Prostate gland (tissue), 2 donors: ENCODE results near the gene IGLL1. TPM values are rescaled to one million over a fixed set of nuclear protein-coding genes. Genes with fewer than 3 reads are reported as not detected.
"Not testable (repeated sequence)": the region's sequence is repeated elsewhere in the genome, so short reads cannot be mapped to it uniquely, and the experiment has no call there.

Experiments used
- DNase-seq: peaks from one replicate; pipeline ENCODE4 v3.0.0-alpha.2; 2019; ENCODE audit warnings: low spot score
- H3K27ac ChIP-seq, 2 donors: fragments of 200-600 bp; sonication (generic); 2 replicates each; pipeline ENCODE4 v1.5.1; 2017 to 2019
- H3K27me3 ChIP-seq: fragments of 200-600 bp; sonication (generic); replicated peaks from 2 replicates; pipeline ENCODE4 v1.5.1; 2019; ENCODE audit not compliant: insufficient read depth
- H3K36me3 ChIP-seq, 2 donors: fragments of 200-600 bp; sonication (generic); 1 replicate in 1 of 2; 2 replicates in 1 of 2; pipeline versions ENCODE4 v1.5.1 to v1.8.1; 2017 to 2019
- H3K4me1 ChIP-seq: fragments of 200-600 bp; sonication (generic); replicated peaks from 2 replicates; pipeline ENCODE4 v1.5.1; 2019
- H3K4me3 ChIP-seq, 2 donors: fragments of 200-600 bp; sonication (generic); 2 replicates each; pipeline ENCODE4 v1.5.1; 2017 to 2019
- H3K9me3 ChIP-seq: fragments of 200-600 bp; sonication (generic); 2 replicates; pipeline ENCODE4 v1.5.1; 2017
- CTCF ChIP-seq, 4 experiments: fragments of 200-600 bp in 2 of 4; fragments of 450-650 bp in 2 of 4; sonication (generic) in 2 of 4; IDR thresholded peaks; 1 replicate in 3 of 4; 2 replicates in 1 of 4; pipeline ENCODE4 v1.5.1; 2016 to 2019; ENCODE audit warnings: antibody characterized with exemption in 4 of 4, mild to moderate bottlenecking in 2 of 4, moderate library complexity in 2 of 4
- POLR2A ChIP-seq: fragments of 450-650 bp; IDR thresholded peaks from one replicate; pipeline ENCODE4 v1.6.1; 2016; ENCODE audit warnings: antibody characterized with exemption, mild to moderate bottlenecking
- POLR2AphosphoS5 ChIP-seq: sonication (generic); formaldehyde crosslinking; IDR thresholded peaks from one replicate; pipeline ENCODE4 v1.6.1; 2017; ENCODE audit warnings: antibody characterized with exemption
- WGBS: methylation state at CpG from one replicate; pipeline ENCODE4 v1.1.5; 2018; 5-methylcytosine and 5-hydroxymethylcytosine counted together
- intact Hi-C: fragments of 100-400 bp; cut with DNase I; formaldehyde crosslinking; loops from one replicate; pipeline ENCODE4 v1.14.2; 2022
- total RNA-seq, 2 donors: library from RNA; depleted of rRNA; stranded (reverse); fragments of >200 nt; gene quantifications; one replicate each; pipeline ENCODE4 v1.1.0, GENCODE V29; 2016

The IGLL1 gene
- total RNA-seq, 2 donors from 2014 or later: 0.85 TPM; not detected in 1

DNA sequence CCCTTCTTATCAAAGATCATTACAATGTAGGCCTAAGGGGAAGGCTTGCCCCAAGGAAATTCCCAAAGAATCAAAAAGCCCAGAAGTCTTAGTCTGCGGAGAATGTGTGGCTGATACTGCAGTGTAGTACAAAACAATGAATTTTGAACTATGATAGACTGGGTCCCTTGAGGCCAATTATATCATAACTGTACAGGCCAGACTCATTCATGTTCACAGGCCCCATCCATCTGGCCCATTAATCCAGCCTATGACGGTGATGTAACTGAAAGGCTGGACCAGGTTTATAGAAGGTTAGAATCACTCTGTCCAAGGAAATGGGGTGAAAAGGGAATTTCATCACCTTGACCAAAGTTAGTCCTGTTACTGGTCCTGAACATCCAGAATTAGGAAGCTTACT, 35.2 kb downstream of the IGLL1 start:
- no peak for DNase-seq
- TF ChIP-seq POLR2AphosphoS5: no peak
- no peak for TF ChIP-seq CTCF (IDR thresholded peaks at IDR 0.05)
- TF ChIP-seq POLR2A: no peak
- Histone ChIP-seq H3K4me3 (no peak overlapping the region), H3K4me1 (no peaks in the 10 kb centered on the region), H3K9me3 (no peaks in the 10 kb centered on the region), H3K36me3 (no peaks in the 10 kb centered on the region), H3K27ac (no peak overlapping the region), H3K27me3 (no peaks in the 10 kb centered on the region)
- intact Hi-C loops: loop anchor here (5.0 kb wide), 3 partner anchors 42 to 302 kb away; partner anchors contain the start of gene CHCHD10
- 96% methylated on average over 2 of the region's 2 CpGs for WGBS

DNA sequence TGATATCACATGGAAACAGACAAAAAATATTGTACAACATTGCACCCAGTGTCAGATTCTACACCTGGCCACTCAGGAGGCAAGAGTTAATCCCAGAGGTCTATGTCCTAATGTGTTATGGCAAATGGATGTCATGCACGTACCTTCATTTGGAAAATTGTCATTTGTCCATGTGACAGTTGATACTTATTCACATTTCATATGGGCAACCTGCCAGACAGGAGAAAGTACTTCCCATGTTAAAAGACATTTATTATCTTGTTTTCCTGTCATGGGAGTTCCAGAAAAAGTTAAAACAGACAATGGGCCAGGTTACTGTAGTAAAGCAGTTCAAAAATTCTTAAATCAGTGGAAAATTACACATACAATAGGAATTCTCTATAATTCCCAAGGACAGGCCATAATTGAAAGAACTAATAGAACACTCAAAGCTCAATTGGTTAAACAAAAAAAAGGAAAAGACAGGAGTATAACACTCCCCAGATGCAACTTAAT, 36.5 kb downstream of the IGLL1 start:
- not testable (repeated sequence) for H3K9me3 ChIP-seq, H3K27me3 ChIP-seq, H3K4me1 ChIP-seq, H3K27ac ChIP-seq, H3K36me3 ChIP-seq, H3K4me3 ChIP-seq, DNase-seq
- intact Hi-C loops: loop anchor here (5.0 kb wide), 2 partner anchors 224 to 304 kb away; partner anchors contain the start of gene CHCHD10
- WGBS: 45% methylated on average over 1 of the region's 1 CpG

GRCh38 chr22:23542933-23543332, 37.2 kb downstream of the IGLL1 start:
- H3K36me3 ChIP-seq: no peaks in the 10 kb centered on the region
- H3K27ac ChIP-seq: no peak overlapping the region
- TF ChIP-seq POLR2AphosphoS5 (no peak), CTCF (IDR thresholded peaks at IDR 0.05) (no peak), POLR2A (no peak)
- intact Hi-C loops: loop anchor here (5.0 kb wide), 2 partner anchors 224 to 304 kb away; partner anchors contain the start of gene CHCHD10
- 40% methylated on average over 5 of the region's 5 CpGs for WGBS
- no peaks in the 10 kb centered on the region for H3K9me3 ChIP-seq
- no peaks in the 10 kb centered on the region for H3K27me3 ChIP-seq
- no peak overlapping the region for H3K4me3 ChIP-seq
- no peak for DNase-seq
- no peaks in the 10 kb centered on the region for H3K4me1 ChIP-seq

- H3K9me3 ChIP-seq, H3K4me1 ChIP-seq, H3K27me3 ChIP-seq, H3K36me3 ChIP-seq, H3K27ac ChIP-seq, DNase-seq, H3K4me3 ChIP-seq: not testable (repeated sequence)
- WGBS: 60% methylated on average over 3 of the region's 3 CpGs
- intact Hi-C loops: loop anchor here (5.0 kb wide), 2 partner anchors 225 to 305 kb away; partner anchors contain the start of gene CHCHD10
Observed at GRCh38 chr22:23542391-23542790, 37.7 kb downstream of the IGLL1 start.

DNA sequence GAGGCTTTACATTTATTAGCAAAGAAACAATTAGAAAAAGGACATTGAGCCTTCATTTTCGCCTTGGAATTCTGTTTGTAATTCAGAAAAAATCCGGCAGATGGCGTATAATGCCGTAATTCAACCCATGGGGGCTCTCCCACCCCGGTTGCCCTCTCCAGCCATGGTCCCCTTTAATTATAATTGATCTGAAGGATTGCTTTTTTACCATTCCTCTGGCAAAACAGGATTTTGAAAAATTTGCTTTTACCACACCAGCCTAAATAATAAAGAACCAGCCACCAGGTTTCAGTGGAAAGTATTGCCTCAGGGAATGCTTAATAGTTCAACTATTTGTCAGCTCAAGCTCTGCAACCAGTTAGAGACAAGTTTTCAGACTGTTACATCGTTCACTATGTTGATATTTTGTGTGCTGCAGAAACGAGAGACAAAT, 38.2 kb downstream of the IGLL1 start:
- H3K36me3 ChIP-seq, H3K9me3 ChIP-seq, H3K27ac ChIP-seq, H3K4me3 ChIP-seq, DNase-seq, H3K27me3 ChIP-seq, H3K4me1 ChIP-seq: not testable (repeated sequence)
- peak in 3 of 4 experiments; percentile 50 to 68 (median 67) for TF ChIP-seq CTCF (IDR thresholded peaks at IDR 0.05)
- WGBS: 3% methylated on average over 7 of the region's 7 CpGs
- intact Hi-C loops: loop anchor here (5.0 kb wide), 2 partner anchors 225 to 305 kb away; partner anchors contain the start of gene CHCHD10

DNA sequence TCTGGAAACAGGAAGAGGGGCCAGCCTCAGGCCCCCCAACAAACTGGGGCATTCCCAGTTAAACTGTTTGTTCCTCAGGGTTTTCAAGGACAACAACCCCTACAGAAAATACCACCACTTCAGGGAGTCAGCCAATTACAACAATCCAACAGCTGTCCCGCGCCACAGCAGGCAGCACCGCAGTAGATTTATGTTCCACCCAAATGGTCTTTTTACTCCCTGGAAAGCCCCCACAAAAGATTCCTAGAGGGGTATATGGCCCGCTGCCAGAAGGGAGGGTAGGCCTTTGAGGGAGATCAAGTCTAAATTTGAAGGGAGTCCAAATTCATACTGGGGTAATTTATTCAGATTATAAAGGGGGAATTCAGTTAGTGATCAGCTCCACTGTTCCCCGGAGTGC, 39.3 kb downstream of the IGLL1 start:
- intact Hi-C loops: loop anchor here (5.0 kb wide), 2 partner anchors 226 to 306 kb away; partner anchors contain the start of gene CHCHD10
- not testable (repeated sequence) for H3K9me3 ChIP-seq, DNase-seq, H3K4me1 ChIP-seq, H3K27me3 ChIP-seq, H3K36me3 ChIP-seq, H3K27ac ChIP-seq, H3K4me3 ChIP-seq
- WGBS: 61% methylated on average over 5 of the region's 5 CpGs

- H3K27me3 ChIP-seq, H3K36me3 ChIP-seq, H3K9me3 ChIP-seq, H3K4me3 ChIP-seq, DNase-seq, H3K4me1 ChIP-seq: not testable (repeated sequence)
- peak overlapping the region; percentile 77 to 88 for H3K27ac ChIP-seq
- intact Hi-C loops: loop anchor here (2.0 to 5.0 kb wide), 4 partner anchors 137 to 307 kb away; partner anchors contain the start of gene CHCHD10
- 15% methylated on average over 6 of the region's 7 CpGs for WGBS
Observed at GRCh38 chr22:23539839-23540198, 40.3 kb downstream of the IGLL1 start.
